ENCODE measurements around the gene TK2.

- TF ChIP-seq ZNF77 (CRISPR knock-in tag; IDR thresholded peaks at IDR 0.05) = no peak
- TF ChIP-seq CTCF (IDR thresholded peaks at IDR 0.05 in 2 of 3, conservative IDR thresholded peaks at IDR 0.05 in 1 of 3; ENCODE audit: insufficient read depth in 2 of 3, low read depth in 1 of 3, low read length in 3 of 3) = no peak
- no peak for TF ChIP-seq AFF4 (CRISPR knock-in tag; IDR thresholded peaks at IDR 0.05)
- TF ChIP-seq CREB1 (IDR thresholded peaks at IDR 0.05) = no peak
- no peak for TF ChIP-seq CREB1 (CRISPR knock-in tag; IDR thresholded peaks at IDR 0.05)
- no peak for TF ChIP-seq EP300 (IDR thresholded peaks at IDR 0.05; ENCODE audit: low read length)
- TF ChIP-seq ELK1 (CRISPR knock-in tag; IDR thresholded peaks at IDR 0.05) = no peak
These were observed 37.4 kb downstream of the TK2 start for GRCh38 chr16:66512272-66513110.
